ENCODE data around the gene SERPINB13.

- no peak for TF ChIP-seq CTCF (IDR thresholded peaks at IDR 0.05)
- TF ChIP-seq POLR2A (IDR thresholded peaks at IDR 0.05): no peak
These were observed 19.4 kb downstream of the SERPINB13 start for GRCh38 chr18:63606526-63606925.

Data from esophagus squamous epithelium (tissue), 4 donors.